Colonic mucosa (tissue), 4 donors: ENCODE data around the gene STX16. TPM values are rescaled to one million over a fixed set of nuclear protein-coding genes. Genes with fewer than 3 reads are reported as not detected.

Experiments
- DNase-seq: peaks from one replicate; pipeline ENCODE4 v3.0.0-alpha.2; 2020
- H3K27ac ChIP-seq: fragments of 200-600 bp; one replicate; pipeline ENCODE4 v1.8.0; 2021
- H3K27me3 ChIP-seq: fragments of 200-600 bp; one replicate; pipeline ENCODE4 v1.8.0; 2021
- H3K36me3 ChIP-seq: fragments of 200-600 bp; one replicate; pipeline ENCODE4 v1.8.0; 2021
- H3K4me1 ChIP-seq: fragments of 200-600 bp; one replicate; pipeline ENCODE4 v1.8.0; 2021; ENCODE audit warnings: mild to moderate bottlenecking
- H3K4me3 ChIP-seq: fragments of 200-600 bp; one replicate; pipeline ENCODE4 v1.8.0; 2021
- H3K9ac ChIP-seq, 2 donors: one replicate each; pipeline ENCODE4 v1.7.0; 2013; ENCODE audit warnings: control low read depth in 2 of 2, low read depth in 2 of 2, low read length in 2 of 2
- H3K9me3 ChIP-seq: fragments of 200-600 bp; one replicate; pipeline ENCODE4 v1.8.0; 2021
- CTCF ChIP-seq: fragments of 200-600 bp; IDR thresholded peaks from one replicate; pipeline ENCODE4 v1.8.0; 2022; ENCODE audit warnings: antibody characterized with exemption, mild to moderate bottlenecking
- intact Hi-C: fragments of 100-400 bp; cut with DNase I; formaldehyde crosslinking; loops from one replicate; pipeline ENCODE4 v1.14.1; 2022
- total RNA-seq, 2 donors: library from RNA; stranded (reverse); fragmentation: NEBNext Ultra II Directional in 1 of 2; extraction: Animal tissue kit (Norgen Biotek cat#: 25700) in 1 of 2; gene quantifications; one replicate each; pipeline ENCODE4 v1.2.1, GENCODE V29; 2021
- donor health status: healthy.
- donor health status: DM: no; HTN: no; CAD: no.
- donor health status: DM: no; HTN: no; CAD: no.

The STX16 gene
- total RNA-seq, 2 donors from 2014 or later: 36.3 to 38.3 TPM

- Histone ChIP-seq H3K27ac (no peak overlapping the region), H3K9me3 (no peaks in the 10 kb centered on the region), H3K27me3 (no peaks in the 10 kb centered on the region), H3K36me3 (no peaks in the 10 kb centered on the region), H3K4me3 (no peak overlapping the region), H3K9ac (no peak overlapping the region), H3K4me1 (no peaks in the 10 kb centered on the region)
- intact Hi-C loops: no loop called here
- TF ChIP-seq CTCF: no peak
- DNase-seq: no peak
Observed at GRCh38 chr20:58610811-58611210, 40.3 kb upstream of the STX16 start.

- H3K4me1 ChIP-seq: no peaks in the 10 kb centered on the region
- H3K27ac ChIP-seq: no peak overlapping the region
- no peak for DNase-seq
- H3K9ac ChIP-seq: no peak overlapping the region
- H3K27me3 ChIP-seq: no peaks in the 10 kb centered on the region
- H3K36me3 ChIP-seq: no peaks in the 10 kb centered on the region
- H3K4me3 ChIP-seq: no peak overlapping the region
- no peaks in the 10 kb centered on the region for H3K9me3 ChIP-seq
- intact Hi-C loops: no loop called here
- no peak for TF ChIP-seq CTCF
Observed at GRCh38 chr20:58611236-58612030, 39.6 kb upstream of the STX16 start.

GRCh38 chr20:58612121-58612691, 38.9 kb upstream of the STX16 start:
- Histone ChIP-seq H3K4me1 (no peaks in the 10 kb centered on the region), H3K9ac (no peak overlapping the region), H3K9me3 (no peaks in the 10 kb centered on the region), H3K4me3 (no peak overlapping the region), H3K27me3 (no peaks in the 10 kb centered on the region), H3K27ac (no peak overlapping the region), H3K36me3 (no peaks in the 10 kb centered on the region)
- DNase-seq: no peak
- intact Hi-C loops: no loop called here
- TF ChIP-seq CTCF: no peak

- TF ChIP-seq CTCF: no peak
- no peaks in the 10 kb centered on the region for H3K9me3 ChIP-seq
- DNase-seq: no peak
- no peaks in the 10 kb centered on the region for H3K4me1 ChIP-seq
- H3K9ac ChIP-seq: no peak overlapping the region
- intact Hi-C loops: no loop called here
- H3K27me3 ChIP-seq: no peaks in the 10 kb centered on the region
- H3K27ac ChIP-seq: no peak overlapping the region
- H3K4me3 ChIP-seq: no peak overlapping the region
- H3K36me3 ChIP-seq: no peaks in the 10 kb centered on the region
Observed at GRCh38 chr20:58613061-58613854, 37.8 kb upstream of the STX16 start.

GRCh38 chr20:58614366-58614765, 36.7 kb upstream of the STX16 start:
- Histone ChIP-seq H3K9ac (no peak overlapping the region), H3K27me3 (no peaks in the 10 kb centered on the region), H3K4me1 (no peaks in the 10 kb centered on the region), H3K9me3 (no peaks in the 10 kb centered on the region), H3K4me3 (no peak overlapping the region), H3K27ac (no peak overlapping the region), H3K36me3 (no peaks in the 10 kb centered on the region)
- intact Hi-C loops: no loop called here
- TF ChIP-seq CTCF: no peak
- no peak for DNase-seq
